OCI-M2 (cell line): Measurements from ENCODE around the gene ZNF184.

Experiments
- DNase-seq: peaks from one replicate; lab custom pipeline; 2025; ENCODE audit not compliant: unreplicated experiment; lab: John Stamatoyannopoulos, UW

Gene ZNF184

DNA sequence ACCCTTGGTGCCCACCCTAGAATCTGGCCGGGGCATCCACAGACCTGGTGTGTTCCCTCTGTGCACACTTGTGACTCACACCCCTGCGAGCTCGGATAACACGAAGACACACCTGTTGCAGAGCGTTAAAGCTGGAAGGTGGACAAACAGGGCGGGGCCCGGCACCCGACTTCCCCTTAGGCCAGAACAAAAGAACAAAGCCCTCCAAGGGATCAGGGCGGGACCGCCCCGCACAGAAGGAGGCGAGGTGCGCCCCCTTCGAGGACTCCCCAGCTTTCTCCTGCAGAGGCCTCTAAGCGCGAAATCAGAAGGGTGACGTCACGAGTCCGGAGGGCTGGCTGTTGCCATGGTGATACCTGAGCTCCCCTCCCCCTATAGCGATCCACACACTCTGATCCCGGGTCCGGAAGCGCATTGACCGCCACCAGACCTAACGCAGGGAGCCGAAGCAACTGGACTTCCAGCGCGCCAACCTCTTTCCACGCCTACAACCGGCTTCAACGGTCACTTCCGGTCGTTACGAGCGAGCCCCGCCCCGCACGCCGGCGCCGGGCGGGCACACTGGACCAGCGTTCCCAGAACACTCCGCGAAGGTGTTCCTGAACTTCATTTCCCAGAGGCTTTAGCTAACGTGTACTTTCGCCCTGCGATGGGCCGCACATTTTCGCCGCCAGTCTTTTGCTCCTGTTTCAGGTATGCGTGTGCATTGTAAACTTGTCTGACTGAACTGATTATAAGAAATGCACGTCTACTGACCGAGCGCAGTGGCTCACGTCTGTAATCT, at the start of gene ZNF184:
TSS of gene ZNF184 (minus strand) at position 489 of the 784 bp plus-strand sequence. CDS start 811 bp downstream, outside the sequence.
- DNase-seq, result peak; percentile 93

DNA sequence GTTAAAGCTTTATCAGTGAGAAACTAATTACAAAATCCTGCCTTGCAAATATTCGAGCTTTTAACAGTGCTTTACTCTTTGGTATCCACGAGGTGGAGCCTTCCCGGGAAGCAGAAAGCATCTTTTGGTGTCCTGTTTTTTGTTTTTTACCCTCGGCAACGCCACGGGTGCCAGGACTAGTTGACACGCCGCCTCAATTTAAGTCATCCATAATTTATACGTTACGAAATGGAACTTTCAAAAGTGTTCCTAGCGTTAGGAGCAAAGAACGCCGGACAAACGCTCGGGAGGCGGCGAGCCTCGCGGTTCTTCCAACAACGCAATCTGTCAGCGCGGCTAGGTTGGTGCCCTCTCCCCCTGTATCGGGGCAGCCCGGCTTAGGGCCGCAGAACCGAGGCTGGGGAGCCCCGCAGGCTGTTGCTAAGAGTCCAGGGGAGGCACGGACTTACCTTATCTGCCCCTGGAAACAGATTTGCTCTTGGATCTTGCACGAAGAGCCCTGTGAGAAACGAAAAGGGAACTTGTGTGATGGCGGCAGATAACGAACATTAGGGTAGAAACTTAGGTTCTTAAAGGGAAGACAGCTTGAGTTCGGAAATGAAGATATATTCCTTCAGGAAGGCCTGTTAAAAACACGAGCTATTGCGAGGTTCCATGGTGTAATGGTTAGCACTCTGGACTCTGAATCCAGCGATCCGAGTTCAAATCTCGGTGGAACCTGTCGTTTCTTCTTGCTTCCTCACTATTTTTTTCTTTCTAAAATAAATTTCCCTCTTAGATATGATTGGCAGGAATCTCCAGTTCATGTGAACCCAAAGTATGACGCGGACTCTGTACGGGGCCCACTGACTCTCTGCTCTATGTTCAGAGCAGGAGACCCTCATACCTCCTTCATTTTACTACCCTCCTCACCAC, 46.2 kb upstream of the ZNF184 start:
- DNase-seq, result peak; percentile 73

DNA sequence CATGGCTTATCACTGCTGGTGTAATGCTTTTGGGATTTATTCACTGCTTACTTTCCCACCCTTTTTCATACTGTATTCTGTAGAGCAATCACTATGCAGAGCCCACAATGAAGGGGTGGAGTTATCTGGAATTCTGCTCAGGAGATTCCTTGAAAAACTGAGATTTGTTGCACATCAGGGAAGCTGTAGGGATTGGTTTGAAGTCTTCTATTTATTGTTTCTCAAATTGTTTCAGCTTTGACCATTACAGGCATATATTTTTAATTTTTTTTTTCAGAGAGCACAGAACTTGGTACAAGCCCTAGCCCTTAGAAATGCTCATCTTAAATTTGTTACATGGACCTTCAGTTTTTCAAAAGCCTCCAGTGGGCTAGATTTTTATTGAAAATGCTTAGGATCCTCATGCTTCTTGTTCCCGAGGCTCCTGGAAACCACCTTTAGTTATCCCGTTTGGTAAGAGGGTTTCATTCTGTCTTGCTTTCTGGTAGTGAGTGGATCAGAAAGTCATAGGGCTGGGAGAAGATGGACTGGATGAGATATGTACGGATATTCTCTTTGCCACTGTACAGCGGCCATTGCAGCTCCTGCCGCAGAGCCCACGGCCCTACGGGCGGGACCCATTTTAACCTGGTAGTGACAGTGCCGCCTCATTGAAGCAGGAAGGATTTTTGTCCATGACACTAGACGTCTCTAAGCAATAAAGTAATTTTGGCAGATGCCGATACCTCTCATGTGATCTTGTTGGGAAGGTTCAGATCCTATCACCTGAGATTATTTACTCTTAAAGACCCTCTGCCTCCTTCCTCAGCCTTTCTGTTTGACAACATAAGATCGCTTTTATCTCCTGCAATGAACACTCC, 45.3 kb upstream of the ZNF184 start:
- DNase-seq, result no peak

DNA sequence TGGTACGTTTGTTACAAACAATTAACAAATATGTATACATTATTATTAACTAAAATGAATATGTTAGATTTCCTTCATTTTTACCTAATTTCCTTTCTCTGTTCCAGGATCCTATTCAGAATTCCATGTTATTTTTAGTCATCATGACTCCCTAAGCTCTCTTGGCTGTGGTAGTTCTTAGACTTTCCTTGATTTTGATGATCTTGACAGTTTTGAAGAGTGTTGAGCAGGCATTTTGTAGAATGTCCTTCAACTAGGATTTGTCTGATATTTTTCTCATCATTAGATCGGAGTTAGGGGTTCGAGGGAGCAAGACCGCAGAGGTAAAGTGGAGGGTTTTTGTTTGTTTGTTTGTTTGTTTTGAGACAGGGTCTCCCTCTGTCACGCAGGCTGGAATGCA, 44.3 kb upstream of the ZNF184 start:
- DNase-seq, result no peak

DNA sequence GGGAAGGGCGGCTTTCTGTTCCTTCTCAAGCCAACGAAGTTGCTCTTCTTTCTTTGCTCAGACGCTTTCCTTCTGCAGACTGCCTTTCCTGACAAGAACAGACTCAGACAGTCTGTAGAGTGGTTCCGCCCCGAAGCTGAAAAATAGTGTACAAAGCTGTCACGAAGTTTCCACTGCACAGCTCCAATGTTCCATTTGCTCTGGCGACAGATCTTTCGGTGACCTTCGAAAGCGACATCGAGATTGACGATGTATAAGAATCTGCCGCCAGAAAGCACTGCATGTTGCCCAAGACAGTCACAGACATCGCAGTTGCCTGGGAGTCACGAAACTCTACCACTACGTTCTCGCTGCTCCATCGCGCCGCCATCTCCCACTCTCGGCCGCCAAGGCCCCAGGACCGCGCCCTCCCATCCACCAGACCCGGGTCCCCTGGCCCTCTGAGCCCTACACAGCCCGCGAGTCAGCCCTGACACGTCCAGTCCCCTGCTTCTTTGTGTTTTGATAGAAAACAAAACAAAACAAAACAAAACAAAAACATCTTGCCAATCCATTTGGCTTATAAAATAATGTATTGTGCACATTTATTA, 42.1 kb upstream of the ZNF184 start:
- DNase-seq, result no peak

DNA sequence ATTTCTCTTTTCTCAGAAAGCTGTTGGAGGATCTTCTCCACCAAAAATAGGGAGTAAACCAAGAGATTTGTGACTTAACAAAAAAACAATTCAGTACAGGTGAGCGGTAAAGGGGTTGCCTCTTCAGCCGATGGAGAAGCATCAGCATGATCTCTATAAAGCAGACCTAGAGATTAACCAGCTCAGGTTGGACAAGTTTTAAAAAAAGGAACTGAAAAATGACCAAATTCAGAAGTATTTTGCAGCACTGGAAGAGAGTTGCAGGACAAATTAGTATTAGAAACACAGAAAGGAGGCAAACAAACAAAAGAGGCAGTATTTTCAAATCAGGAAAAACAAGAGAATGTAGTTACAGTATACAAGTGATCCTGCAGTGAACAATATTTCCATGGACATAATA, 39.6 kb upstream of the ZNF184 start:
- DNase-seq, result no peak

DNA sequence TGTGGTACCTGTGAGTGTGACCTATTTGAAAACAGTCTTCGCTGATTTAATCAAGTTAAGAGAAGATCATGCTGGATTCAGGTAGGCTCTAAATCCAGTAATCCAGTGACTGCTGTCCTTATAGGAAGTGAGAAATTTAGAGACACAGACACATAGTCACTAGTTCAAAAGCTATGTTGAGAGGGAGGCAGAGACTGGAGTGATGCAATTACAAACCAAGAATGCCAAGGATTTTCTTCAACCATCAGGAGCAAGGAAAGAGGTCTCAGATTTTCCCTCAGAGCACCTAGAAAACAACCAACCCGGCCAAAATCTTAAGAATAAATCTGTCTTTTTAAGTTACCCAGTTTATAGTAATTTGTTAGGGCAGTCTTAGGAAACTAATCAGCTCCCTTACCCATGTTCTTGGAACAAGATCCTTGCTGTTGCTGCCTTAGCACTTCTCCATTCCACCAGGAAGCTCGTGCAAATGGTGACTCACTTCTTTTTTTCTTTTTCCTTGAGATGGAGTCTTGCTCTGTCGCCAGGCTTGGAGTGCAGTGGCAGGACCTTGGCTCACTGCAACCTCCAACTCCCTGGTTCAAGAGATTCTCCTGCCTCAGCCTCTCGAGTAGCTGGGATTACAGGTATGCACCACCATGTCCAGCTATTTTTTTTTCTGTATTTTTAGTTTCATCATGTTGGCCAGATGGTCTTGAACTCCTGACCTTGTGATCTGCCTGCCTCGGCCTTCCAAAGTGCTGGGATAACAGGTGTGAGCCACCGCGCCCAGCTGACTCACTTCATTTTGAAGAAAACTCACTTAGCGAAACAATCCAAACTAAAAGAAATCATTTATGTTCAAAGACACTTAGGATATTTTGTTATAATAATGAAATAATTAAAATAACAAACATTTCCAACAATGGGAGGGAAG, 34.4 kb upstream of the ZNF184 start:
- DNase-seq, result no peak

DNA sequence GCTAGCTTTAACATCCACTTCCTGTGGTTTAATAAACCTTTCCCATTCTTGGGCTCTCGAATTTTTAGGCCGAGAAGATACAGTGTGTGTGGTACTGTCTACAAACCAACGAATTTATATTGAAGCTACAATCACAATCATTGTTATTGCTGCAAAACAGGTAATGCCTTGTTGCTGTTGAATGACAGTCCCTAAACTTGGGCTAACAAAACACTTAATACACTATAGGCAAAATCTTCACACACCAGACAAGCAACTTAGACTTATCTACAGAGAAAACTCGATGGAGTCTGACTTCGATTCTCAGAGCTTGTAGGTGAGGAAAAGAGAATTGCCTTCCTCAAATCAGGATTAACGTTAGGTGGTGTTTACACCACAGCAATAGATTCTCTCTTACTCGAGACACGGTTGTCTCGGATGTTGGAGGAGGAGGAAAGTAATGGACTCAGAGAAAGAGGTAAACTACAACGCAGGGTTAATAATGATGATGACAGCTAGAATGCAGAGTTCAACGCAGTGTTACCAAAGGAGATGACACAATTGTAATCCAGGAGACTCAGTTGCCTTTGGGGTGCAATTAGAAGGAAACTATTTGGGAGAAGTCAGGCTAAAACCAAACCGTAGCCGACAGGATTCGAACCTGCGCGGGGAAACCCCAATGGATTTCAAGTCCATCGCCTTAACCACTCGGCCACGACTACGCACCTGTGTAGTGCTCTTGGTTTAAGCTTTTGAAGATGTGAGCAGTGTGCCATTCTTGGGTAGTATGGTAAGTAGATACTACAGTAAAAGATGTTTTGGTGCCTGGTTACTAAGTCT, 32.5 kb upstream of the ZNF184 start:
- DNase-seq, result no peak

DNA sequence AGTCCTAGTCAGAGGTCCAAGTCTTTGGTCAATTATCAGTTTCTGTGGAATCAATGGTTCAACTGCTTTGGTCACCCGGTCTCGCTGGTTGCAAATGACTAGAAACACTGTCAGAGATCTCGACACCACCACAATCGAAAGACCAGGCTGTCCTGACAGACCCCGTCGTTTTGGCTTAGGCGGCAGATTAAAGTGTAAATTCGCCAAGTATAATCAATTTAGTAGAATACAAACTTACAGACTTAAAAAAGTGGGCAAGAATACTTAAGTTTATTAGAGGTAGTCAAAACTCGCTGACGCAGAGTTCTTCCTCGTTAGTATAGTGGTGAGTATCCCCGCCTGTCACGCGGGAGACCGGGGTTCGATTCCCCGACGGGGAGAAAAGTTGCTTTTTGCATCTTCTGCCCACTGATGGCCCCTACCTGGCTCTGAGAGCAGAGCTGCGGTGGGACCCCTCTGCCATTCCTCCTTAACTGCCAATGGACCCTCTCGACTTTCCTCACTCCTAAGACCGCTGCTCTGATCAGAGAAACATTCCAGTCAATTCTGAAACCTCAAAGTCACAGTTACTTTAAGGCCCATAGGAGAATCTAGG, 30.6 kb upstream of the ZNF184 start:
- peak; percentile 87 for DNase-seq

DNA sequence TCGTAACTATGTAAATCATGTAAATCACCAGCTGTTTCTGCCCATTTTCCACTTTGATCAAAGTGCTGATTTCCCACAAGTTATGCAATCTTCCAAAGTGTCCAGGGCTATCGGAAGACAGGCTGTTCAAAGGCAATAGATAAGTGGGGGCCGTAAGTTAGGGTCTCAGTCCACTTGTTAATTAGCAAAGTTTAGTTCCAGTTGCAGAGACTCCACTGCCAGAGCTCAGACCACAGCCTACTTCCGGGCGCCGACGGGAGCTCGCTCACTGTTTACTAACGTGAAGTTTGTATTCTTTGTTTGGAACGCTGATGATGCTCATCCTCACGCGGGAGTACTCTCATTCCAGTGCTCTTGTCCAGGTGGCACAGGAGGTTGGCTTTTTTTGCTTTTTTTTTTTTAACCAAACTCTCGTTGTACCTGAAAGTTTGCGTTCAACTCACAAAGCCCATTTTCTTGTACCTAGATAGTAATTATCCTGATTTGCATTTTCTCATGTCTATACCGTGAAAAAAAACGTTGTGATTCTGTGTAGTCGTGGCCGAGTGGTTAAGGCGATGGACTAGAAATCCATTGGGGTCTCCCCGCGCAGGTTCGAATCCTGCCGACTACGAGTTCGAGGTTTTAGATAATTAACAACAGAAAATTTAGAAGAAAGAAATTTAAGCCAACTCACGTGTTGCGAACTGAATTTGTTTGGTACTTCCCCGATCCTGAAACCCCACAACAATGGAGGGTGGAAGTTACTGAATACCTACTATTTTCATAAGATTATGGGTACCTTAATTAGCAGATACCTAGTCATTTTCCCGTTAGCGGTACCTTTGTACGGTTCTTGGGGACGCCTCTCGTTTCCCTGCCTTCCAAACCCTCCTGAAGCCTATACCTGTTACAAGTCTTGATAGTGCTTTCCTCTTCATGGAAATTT, 29.9 kb upstream of the ZNF184 start:
- peak; percentile 84 for DNase-seq

DNA sequence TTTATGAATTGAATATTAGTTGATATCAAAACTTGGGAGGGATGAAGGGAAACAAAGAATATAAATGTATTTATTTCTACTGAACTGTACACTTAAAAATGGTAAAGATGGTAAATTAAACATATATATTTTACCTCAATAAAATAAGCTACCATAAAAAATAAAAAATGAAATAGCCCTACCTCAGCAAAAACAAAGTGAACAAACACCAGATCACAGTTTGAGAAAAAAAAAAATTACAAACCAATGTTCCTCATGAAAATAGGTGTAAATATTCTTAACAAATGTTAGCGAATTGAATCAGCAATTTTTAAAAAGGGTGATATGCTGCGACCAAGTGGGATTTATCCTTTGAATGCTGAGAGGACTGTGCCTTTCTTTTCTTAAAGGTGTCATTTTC, 28.3 kb upstream of the ZNF184 start:
- no peak for DNase-seq

DNA sequence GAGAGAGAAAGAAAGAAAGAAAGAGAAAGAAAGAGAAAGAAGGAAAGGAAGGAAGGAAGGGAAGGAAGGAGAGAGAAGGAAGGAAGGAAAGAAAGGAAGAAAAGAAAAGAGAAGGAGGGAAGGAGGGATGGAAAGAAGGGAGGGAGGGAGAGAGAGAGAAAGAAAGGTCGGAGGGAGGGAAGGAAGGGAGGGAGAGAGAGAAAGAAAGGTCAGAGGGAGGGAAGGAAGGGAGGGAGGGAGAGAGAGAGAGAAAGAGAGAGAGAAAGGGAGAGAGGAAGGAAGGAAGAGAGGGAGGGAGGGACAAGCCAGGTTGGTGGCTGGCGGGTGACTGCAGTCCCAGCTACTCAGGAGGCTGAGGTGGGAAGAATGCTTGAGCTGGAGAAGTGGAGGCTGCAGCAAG, 27.3 kb upstream of the ZNF184 start:
- DNase-seq, result no peak

DNA sequence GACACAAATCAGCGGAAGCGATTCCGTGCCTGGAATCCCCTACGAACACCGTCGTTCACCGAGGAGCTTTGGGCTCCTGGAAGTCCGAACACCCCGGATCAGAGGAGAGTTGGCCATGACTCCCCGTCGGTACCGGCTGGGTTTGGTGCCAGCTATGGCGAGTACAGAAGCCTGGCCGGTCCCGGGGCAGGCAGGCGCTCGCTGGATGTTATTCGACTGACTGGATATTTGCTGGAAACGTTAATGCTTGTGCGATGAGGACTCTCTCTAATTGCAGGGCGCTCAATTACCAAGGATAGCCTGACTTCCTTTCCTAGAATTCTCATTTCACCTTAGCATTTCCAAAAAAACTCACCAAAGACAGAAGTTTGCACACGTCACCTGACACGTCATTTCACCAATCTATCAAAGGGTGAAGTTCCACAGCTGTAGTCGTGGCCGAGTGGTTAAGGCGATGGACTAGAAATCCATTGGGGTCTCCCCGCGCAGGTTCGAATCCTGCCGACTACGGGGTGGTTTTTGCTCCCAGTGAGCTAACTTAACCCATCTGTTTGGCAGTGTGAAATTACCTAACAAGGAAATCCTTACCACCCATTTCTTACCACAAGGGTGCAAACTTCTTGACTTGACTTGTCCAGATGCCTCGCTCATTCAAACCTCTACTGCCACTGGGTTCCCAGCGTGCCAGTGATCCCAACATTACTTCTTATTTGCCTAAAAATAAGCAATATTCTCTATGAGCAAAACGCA, 22.7 kb upstream of the ZNF184 start:
- peak; percentile 75 for DNase-seq

DNA sequence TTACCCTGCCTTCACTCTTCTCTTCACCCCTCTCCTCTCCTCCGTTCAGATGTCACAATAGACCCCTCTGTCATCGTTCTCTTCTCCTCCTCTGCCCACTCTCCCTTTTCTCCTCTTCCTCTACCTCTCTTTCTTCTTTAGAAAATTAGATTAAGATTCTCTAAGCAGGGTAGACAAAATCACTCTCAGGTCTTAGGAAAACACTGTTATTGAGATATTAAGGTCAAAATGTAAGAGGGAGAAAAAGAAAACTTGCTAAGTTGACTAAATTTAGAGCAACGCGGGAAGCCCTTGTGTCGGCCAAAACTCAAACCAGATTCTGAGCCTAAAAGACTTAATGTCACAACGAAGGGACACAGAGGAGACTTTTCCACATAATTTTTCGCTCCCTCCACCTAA, 22.1 kb upstream of the ZNF184 start:
- DNase-seq, result no peak

DNA sequence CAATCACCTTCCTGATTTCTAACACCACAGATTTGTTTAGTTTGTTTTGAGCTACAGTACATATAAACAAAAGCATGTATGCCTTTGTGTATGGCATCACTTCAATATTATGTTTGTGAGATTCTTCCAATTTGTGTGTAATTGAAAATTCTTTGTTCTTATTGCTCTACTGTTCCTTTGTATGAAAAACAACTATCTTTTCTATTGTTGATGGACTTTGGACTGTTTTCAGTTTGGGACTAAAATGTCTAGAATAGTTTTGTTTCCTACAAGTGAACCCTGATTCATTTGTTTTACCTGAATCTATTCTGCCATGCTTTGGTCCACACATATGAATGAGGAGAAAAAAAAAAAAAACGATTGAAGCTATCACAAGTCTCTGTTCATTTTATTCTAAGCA, 21.2 kb upstream of the ZNF184 start:
- DNase-seq, result no peak

DNA sequence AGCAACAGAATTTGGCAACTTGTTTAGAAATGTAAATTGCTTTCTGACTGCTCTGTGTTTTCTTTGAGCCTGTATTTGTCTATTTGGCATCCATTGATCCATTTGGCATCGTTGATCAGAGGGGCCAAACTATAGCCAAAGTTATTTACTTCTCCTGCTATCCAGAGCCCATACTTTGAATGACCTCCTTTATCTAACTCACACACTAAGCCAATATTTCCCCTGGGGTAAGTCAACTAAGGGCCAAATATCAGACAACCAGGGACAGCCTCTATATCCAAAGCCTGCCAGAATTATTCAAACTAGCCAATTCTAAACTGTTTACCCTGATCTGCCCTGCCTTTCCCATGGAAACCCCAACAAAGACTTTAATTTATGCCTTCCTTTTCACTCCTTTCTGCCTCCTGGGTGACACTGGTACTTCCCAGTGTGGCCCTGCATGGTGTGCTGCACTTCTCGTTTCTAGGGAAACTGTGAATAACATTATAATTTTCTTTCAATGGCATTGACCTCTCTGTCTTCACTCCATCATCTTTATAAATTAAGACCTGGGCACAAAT, 19.8 kb upstream of the ZNF184 start:
- no peak for DNase-seq
